ENCODE results near the gene MT3.

Gene MT3

DNA sequence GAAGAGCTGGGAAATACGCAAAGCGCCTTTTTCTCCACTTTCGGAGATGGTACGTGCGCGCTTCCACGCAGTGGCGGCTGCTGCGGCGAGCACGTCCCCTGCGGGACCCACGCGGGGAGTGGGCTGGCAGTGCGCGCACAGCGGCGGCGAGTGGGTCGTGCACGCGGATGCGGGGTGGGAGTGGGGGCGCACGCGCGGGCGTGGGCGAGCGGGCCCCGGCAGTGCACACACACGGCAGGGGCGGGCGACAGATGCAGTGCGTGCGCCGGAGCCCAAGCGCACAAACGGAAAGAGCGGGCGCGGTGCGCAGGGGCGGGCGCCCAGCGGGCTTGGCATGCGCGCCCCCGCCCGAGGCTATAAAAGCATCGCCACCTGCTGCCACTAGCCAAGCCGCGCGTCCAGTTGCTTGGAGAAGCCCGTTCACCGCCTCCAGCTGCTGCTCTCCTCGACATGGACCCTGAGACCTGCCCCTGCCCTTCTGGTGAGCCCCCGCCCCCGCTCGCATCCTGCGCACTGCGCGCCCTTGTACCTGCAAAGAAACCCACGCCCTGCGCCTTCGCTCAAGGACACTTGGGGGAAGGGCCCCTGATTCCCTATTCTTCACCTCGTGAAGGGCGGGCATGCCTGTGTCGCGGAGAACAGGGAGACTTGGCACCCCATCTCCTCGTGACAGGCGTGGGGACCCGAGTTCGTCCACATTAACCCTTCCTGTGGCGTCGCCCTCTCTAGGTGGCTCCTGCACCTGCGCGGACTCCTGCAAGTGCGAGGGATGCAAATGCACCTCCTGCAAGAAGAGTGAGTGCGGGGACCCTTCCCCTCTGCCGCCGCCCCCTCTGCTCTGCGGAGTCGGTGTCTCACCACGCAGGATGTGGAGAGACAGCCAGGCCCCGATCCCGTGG is at the start of gene MT3:
TSS of gene MT3 (plus strand) at position 388 of the 899 bp plus-strand sequence. CDS start at position 451, 63 bp downstream.
- DNase-seq = peak; percentile 32

DNA sequence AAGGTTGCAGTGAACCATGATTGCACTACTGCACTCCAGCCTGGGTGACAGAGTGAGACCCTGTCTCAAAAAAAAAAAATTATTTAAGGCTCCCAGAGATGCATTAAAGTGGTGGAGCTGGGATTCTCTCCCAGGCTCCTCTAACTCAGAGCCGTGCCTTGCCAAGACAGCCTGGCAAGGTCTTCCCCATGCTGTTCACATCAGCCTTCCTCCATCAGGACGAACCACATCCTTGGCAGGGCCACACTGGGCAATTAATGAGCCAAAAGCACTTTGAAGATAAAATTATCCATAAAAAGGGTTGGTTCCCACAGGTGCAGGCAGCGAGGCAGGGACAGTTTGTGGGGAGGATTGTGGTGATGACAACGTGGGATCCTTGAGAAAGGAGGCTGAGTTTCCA is 49.7 kb upstream of the MT3 start:
- no peak for DNase-seq

DNA sequence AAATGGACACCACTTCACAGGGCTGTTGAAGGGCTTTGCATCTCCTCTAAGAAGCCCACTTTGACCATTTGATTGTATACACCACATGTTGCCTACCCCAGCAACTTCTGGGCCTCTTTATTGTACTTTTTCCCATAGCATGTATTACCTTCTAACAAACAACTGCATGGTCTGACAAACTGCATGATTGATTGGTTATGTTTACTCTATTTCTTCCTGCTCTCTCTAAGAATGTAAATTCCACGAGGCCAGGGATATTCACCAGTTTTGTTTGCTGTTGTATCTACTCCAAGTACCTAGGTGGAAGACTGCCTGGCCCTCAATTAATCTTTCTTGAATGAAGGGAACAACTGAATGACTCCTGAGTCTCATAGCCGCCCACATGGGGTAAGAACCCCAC is 47.3 kb upstream of the MT3 start:
- DNase-seq = no peak

DNA sequence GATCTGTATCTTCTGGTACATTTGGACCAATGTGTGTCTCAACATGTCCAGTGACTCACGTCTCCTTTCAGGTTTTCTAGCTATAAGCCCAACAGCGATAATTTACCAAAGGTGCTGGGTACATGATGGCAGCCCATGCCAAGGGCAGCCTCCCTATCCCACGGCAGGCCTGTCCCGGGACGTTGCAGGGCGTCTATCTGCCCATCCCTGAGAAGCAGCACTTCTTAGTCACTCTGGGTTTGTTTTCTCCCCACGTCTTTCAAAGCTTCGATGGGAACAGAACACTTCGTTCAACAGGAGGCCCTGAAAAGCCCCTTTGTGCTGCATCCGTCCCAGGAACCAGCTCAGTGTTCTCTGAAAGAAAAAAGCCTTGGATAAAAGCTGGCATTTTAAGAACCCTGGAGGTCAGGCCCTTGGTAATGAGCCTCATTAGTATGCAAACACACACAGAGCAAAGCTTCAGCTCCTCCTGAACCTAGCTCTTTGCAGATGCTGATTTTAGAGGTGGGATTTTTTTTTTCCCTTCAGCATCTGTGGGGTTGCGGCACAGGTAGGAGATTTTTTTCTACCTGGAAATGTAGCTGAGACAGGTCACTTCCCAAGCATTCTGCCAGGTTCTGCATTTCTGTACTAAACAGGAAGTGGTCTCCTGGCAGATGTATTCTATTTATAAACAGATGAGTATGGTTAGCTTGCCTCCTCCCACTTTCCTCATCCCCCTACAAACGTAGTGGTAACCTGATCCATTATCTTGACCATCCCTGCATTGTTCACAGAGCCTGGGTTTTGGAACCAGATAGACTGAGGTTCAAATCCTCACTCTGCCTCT is 42.0 kb upstream of the MT3 start:
- no peak for DNase-seq

DNA sequence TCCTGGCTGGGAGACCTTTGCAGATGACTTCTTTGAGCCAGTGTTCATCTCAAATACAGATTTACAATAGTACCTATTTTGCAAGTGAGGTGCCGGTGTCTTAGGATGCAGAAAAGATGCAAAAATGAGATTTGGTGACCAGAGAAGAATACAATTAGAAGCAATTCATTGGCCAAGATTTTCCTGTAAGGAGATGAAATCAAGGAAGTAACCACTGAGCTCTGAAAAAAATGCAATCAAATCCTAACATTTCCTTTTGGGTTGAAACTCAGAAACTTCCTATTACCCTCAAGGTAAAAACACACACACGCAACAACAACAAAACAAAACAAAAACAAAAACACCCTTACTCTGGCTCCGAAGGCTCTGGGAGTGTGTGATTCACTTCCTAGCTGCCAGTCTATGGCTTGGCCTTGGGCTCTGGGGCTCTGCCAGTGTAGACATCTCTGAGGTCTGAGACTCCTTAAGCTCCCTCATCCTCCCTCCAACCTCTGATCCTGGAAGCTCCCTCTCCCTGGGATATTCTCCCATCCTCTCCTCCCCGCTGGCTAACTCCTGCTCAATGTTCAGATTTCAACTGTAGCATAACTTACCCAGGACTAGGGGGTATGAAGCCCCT is 41.3 kb upstream of the MT3 start:
- DNase-seq = no peak

DNA sequence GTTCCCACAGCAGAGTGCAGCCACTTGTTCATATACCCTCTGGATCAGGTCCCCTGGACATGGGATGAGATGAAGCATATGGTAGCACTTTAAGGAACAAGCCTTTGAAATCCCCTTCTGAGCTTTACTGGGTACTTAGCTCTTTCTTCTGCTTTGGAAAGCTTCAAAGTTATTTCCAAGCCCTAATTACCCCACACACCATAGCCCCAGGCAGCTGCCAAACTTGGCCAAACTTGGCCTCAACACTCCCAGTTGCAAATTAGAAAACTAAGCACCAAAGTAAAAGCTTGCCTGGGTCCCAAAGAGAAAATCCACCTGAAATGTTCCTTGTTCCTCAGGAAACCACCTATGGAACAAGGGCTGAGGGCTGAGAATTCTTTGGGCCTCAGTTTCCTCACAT is 40.2 kb upstream of the MT3 start:
- no peak for DNase-seq

DNA sequence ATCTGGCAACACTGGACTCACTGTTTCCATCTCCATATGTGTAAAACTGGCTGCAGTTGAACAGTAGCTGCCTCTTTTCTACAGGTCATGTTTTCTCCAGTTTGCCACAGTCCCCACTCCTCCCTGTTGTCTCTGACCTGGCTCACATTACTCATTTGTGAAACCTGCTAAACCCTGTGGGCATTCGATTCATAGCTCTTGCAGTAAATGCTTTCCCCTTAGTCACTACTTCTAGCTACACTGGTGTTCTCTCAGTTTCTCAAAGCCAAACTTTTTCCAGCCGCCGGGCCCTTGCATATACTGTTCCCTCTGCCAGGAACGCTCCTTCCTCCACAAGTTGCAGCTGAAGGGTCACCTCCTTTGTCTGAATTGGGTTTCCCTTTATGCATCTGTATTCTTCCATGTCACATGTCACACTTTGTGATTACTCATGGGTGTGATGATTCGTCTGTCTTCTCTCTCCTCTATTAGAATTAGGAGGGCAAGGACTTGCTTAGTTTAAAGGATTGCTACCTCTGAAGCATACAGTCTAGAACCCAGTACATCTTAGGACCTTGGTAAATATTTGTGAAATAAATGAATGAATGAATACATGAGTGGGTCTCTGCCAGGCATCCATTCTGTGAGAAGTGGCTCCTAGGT is 39.5 kb upstream of the MT3 start:
- no peak for DNase-seq

DNA sequence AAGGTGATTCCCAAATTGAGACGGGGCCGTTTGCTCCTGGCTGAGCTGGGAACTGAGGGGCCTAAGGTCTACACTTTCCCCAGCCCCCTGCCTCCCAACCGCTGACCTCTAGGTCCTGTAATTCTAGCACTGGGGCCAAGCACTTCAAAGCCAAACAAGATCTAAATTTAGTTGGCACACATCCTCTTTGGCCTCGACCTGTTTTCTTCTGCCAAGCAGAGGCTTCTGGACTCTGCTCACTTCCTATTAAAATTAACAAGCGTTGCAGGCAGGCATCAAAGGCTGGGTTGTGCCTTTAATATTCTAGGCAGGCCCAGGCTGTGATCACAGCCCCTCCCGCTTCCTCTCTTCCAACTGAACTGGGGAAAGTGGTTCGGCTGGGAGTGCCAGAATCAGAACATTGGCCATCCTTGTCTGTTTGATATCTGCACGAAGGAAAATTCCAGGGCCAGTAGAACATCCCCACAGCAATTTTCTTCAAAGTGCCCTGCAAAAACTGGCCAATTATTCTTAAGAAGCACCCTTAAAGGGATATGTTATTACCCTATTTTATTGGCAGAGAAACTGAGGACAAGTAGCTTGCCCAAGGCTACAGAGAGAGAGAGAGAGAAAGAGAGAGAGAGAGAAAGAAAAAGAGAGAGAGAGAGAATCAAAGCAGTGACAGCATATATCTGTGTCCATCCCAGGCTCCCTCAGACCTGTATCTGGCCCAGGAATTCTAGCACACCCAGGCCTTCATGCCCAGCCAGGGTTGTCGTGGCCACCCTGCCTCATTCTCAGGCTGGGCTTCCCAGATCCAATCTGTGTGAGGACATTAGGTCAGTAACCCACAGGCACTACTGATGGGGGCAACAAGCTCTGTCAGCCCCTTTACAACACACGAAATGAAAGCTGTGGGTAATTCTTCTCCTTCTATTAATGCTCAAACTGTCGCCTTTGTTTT is 37.3 kb upstream of the MT3 start:
- DNase-seq = no peak

DNA sequence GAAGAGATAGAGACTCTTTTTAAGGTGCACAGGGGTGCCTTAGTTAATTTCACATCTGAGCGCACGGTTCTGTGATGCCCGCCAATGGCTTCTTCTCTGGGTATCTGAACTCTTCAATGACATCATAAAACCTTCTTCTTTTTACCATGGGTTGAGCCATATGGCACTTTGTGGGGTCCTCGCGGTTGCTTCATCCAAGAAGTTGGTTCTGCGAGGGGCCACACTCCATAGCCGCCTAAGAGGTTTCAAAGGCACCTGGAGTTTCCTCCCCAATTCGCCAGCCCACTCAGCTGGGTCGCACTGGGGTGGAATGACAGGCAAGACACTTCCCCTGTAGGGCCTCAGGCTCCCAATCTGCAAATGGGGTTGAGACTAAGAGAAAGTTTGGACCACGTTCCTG is 34.9 kb upstream of the MT3 start:
- DNase-seq = no peak

DNA sequence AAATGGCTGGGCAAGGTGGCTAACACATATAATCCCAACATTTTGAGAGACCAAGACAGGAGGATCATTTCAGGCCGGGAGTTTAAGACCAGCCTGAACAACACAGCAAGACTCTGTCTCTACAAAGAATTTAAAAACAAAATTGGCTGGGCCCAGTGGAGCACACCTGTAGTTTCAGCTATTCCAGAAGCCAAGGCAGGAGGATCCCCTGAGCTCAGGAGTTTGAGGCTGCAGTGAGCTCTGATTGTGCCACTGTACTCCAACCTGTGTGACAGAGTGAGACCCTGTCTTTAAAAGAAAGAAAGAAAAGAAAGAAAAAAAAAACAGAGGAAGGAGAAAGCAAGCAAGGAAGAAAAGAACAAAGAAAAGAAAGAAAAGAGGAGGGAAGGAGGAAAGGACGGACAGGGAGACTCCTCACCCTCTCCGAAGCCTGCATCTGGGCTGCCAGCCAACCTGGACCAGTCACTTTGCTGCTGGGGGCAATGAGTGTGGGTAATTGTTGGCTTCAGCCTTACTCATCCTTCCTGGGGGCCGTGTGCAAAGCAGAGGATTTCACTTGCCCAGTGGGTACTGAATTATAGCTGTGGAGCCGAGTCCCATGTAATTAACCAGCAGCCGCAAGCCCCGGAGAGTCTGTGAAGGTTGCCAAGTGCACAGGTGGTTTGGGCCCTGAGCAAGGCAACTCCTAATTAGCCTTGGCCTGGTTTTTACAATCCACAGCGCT is 31.1 kb upstream of the MT3 start:
- DNase-seq = peak; percentile 11

DNA sequence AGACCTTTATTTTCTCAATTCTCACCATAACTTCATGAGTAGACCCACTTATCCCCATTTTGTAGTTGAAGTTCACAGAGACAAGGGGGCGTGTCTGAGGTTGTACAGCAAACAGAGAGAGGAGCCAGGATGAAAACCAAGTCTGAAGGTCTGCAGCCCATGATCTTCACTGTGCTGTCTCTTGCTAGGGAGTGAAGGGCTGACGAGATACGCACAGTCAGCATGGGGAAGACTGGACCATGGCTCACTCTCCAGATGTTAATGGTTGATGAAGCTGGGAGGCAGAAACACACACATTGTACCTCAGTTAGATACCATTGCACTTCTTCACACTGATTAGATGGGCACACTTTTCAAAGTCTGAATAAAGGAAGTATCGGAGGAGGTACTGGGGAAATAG is 30.2 kb upstream of the MT3 start:
- no peak for DNase-seq

DNA sequence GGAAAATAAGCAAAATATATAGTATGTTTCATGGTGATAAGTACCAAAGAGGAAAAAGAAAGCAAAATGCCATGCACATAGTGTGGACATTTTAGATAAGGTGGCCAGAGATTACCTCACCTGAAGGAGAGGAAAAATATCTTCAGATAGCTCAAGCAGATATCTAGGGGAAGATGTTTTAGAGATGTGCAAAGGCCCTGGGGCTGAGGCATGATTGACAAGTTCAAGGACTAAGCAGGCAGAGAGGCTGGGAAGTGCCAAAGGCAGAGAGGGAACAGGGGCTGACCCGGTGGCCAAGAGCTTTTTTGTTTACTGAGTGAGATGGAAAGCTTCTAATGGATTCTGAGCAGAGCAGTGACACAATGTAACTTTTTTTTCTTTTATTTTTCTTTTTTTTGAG is 28.9 kb upstream of the MT3 start:
- DNase-seq = no peak

DNA sequence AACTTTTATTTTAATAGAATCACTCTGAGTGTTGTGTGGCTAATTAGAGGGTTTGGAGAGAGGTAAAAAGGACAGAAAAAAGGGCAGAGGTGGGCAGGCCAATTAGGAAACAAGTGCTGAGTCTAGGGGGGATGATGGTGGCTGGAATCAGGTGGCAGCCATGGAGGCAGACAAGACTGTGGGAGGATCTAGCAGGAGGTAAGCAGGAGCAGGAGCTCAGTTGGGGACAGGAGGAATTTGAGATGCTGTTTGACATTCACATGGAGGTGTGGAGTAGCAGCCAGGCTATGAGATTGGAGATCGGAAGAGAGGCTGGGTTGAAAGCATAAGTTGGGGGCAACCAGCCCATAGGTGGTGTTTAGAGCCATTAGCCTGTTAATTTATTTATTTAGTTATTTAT is 28.2 kb upstream of the MT3 start:
- DNase-seq = no peak

DNA sequence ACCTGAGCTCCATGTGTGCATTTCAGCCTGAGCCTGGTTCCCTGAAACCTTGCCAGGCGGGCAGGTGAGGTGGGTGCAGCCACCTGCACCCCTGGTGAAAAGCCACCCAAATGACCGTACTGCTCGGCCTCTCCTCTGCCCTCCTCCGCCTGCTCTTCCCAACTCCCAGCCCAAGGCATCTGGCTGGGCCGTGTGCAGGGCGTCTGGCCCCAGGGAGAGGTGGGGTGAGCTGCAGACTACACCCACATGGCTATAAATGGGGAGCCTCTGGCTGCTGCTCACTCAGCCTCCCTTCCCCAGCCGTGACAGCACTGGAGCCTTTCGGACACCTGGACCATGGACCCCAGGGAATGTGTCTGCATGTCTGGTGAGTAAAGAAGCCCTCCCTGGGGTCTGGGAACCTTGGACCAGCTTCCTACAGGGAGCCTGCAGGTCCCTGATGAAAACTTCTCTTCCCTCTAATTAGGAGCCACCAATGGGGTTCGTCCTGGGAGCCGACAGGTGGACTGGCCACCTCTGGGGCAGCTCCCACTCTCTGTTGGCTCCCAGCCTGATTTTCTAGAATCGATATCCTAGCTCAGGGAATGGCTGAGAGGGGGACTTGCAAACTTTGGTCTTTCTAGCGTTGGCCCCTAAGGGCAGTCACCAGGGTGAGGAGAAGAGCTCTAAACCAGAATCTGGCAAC is 24.4 kb upstream of the MT3 start, which contains the start of gene MT4:
TSS of gene MT4 (plus strand) at position 281 of the 685 bp plus-strand sequence. CDS start at position 337, 56 bp downstream.
- DNase-seq = no peak

DNA sequence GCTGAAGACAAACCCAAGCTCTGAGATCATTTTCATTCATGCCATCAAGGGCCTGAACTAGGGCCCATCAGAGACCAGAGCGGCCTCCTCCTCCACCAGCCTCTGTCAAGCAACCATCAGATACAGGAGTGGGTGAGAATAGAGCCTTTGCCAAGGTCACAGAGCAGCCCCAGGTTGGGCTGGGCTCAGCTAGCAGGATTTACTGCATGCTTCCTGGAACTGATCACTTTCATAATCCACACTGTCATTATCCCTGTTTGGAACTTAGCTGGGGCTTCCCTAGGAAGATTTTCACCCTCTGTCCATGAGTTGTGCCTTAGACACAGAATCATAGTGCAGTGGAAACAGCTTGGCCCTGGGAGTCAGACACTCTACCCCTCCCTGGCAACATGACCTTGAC is 19.4 kb upstream of the MT3 start:
- DNase-seq = no peak

DNA sequence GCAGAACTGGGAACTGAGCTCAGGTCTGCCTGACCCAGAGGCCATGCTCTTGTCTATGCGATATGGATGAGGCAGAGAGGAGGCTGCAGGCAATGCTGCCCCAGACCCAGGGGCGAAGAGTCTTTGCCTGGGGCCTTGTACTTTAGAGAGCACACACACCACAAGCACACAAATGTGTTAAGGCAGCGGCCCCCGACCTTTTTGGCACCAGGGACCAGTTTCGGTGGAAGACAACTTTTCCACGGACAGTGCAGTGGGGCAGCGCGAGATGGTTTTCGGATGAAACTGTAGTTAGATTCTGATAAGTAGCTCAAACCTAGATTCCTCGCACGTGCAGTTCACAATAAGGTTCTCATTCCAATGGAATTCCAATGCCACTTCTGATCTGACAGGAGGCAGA is 17.8 kb upstream of the MT3 start:
- no peak for DNase-seq

DNA sequence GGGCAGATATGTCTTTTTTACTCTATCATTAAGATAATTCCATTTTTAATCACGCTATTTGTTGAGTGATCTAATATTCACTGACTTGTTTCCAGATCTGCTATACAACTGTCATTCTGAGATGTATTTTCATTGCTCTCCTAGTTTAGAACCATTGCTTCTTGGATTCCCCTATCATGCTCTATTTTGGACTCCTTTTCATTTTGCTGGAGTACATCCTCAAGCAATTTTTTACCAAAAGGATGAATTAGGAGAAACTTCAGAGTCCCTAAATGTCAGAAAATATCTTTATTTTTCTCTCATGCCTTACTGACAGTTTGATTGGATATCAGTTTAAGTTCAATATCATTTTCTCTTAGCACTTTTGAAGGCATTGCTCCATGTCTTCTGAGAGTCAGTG is 14.7 kb upstream of the MT3 start:
- no peak for DNase-seq

DNA sequence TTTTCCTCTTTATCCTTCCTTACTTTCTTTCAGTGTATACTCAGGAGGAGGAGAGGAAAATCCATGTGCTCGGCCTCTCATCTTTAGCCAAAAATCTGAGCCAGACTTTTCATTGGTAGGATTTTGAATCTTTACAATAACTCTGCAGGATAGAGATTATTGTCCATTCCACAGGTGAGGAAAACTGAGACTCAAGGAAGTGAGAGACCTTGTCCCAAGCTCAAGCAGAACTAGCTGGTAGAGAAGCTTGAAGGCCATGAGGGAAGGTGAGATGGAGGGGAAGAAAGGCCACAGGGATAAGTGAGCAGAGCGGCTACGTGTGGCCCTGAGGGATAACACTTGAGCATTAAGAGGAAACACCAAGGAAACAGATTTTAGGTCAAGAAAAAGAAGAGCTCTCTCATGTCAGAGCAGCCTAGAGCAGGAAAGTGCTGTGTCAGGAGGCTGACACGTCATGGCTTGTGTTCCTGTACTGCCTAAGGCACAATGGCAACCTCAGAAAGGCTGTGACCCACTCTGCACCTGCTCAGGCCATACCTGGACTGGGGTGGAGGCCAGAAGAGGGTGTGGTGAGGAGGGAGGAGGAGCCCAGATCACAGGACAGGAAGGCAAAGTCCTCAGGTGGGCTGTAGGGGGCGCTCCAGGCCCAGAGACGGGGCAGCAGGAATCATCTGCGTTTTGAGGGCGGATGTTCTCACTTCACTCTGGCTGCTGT is 12.6 kb upstream of the MT3 start:
- no peak for DNase-seq

DNA sequence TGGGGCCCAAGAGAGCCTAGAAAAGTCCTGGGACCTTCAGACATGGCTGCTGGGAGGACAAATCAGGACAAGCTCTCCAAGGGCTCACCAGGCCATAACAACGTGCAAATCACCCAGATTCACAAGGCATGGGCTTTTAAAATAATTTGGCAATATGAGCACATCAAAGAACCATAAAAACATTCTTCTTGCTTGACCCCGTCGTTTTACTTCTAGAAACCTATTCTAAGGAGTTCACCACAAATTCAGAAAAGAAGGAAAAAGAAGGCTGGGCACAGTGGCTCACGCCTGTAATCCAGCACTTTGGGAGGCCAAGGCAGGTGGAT is 12.1 kb upstream of the MT3 start:
- DNase-seq = no peak

Measured in DMS79 treated with DMSO at 0.1 percent for 48 hours (cell line).